IPS DF 6.9 (cell line): ENCODE measurements around the gene KRTAP8-1.
A peak's percentile ranks its signal among the peaks of the same experiment; 100 is the strongest.

ENCODE experiments used
- DNase-seq: peaks from one replicate; pipeline ENCODE4 v3.0.0-alpha.2; 2013; ENCODE audit warnings: low read depth, low spot score
- H3K27ac ChIP-seq: one replicate; pipeline ENCODE4 v1.5.1; 2013; ENCODE audit warnings: low read length, control low read depth
- H3K27me3 ChIP-seq: 2 replicates; pipeline ENCODE4 v1.6.1; 2013; ENCODE audit warnings: mild to moderate bottlenecking, low read length; ENCODE audit not compliant: control insufficient read depth, insufficient read depth
- H3K36me3 ChIP-seq: 2 replicates; pipeline ENCODE4 v1.6.1; 2013; ENCODE audit warnings: low read length; ENCODE audit not compliant: control insufficient read depth, insufficient read depth
- H3K4me1 ChIP-seq: 2 replicates; pipeline ENCODE4 v1.6.1; 2013; ENCODE audit warnings: low read length; ENCODE audit not compliant: control insufficient read depth, insufficient read depth
- H3K4me3 ChIP-seq: 2 replicates; pipeline ENCODE4 v1.5.1; 2013; ENCODE audit warnings: mild to moderate bottlenecking, low read length
- H3K9me3 ChIP-seq: 2 replicates; pipeline ENCODE4 v1.6.1; 2013; ENCODE audit warnings: low read length, inconsistent platforms; ENCODE audit not compliant: control insufficient read depth, insufficient read depth
- WGBS: extraction: QIAGEN DNeasy Blood & Tissue Kit; methylation state at CpG from one replicate; pipeline ENCODE4 v1.1.7; 2013; ENCODE audit warnings: mixed read lengths, missing lambda C conversion rate; ENCODE audit not compliant: insufficient read length, insufficient coverage; 5-methylcytosine and 5-hydroxymethylcytosine counted together

The KRTAP8-1 gene

DNA sequence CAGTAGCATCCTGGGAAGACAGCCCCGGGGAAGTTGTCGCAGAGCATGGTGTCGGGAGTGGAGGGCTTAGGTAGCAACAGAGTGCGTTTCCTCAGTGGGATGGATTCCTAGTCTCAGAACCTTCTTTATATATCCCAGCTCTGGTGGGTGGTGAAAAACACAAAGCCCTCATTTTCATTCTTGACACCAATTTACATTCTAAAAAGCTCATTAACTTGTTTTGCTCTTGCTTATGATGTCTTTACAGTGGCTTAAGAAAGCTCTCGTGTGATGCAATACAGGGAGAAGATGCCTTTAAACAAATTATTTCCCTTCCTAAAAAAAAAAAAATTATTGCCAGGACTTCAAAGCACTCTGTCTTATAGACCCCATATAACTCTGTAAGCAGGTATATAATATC is at the start of gene KRTAP8-1:
KRTAP8-1 (minus strand) TSS at position 101 of the 400 bp plus-strand sequence; CDS start at position 47, 54 bp downstream.
- Histone ChIP-seq H3K36me3 (no peaks in the 10 kb centered on the region), H3K4me1 (no peaks in the 10 kb centered on the region), H3K27ac (no peak within 1 kb of the TSS), H3K4me3 (no peak within 1 kb of the TSS), H3K9me3 (peaks cover 9% of the 10 kb centered on the region), H3K27me3 (no peaks in the 10 kb centered on the region)
- DNase-seq = no peak
- no CpG with 5 or more reads among the region's 5 CpGs for WGBS

DNA sequence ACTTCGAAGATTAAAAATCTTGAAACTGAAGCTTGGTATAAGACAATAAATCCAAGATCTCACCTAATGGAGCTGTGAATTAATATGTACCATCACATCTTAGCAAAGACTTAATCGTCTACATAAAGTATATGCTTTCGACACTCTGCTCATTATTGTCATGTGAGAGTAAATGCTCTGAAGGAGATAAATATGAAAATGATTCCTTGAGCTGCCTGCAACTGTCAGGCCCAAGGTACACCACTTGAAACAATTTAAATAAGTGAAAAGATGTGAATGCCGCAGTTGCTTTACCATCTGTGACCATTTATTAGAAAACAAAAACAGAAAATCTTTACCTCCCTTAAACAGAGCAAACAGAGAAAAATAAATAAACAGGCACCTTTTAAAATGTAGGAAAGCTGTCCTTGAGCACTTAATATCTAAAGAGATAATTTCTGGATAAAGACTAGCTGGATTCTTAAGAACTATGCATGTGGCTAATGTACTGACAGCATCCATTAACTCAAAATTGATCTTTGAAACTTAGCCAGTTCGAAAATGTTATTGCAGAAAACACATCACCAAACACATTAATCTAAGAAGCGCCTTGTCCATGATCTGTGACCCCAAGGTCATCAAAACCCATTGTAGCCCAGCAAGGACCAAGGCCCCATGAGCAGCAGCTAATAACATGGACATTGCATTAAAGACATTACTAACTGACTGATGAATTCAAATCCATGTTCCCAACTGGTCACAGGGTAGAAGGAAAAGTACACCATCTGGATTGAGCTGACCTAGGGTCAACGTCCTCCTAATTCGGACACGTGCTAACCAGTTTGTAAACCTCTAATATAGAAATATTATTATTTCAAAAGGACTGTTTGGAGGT is 34.8 kb upstream of the KRTAP8-1 start:
- Histone ChIP-seq H3K9me3 (peaks cover 6% of the 10 kb centered on the region), H3K4me3 (no peak overlapping the region), H3K27me3 (no peaks in the 10 kb centered on the region), H3K27ac (no peak overlapping the region), H3K4me1 (no peaks in the 10 kb centered on the region), H3K36me3 (no peaks in the 10 kb centered on the region)
- no peak for DNase-seq
- no CpG with 5 or more reads among the region's 9 CpGs for WGBS

DNA sequence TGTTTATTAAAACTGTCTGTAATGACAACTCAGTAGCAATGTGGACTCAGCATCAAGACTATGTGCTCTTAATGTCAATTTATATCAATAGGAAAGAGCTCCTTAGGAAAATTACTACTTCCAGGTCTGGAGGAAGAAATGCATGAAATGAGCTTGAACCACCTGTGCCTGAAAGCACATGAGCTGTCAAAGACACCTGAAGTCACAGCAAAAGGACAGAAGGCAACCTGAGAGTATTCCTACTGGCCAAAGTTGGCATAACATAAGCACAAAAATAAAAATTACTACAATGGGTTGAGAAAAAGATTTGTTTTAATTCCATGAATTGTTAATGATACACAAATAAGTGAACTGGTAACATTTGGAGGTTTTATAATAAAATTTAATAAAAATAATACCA is 29.9 kb upstream of the KRTAP8-1 start:
- Histone ChIP-seq H3K4me1 (no peaks in the 10 kb centered on the region), H3K9me3 (peaks cover 6% of the 10 kb centered on the region), H3K27me3 (no peaks in the 10 kb centered on the region), H3K36me3 (no peaks in the 10 kb centered on the region), H3K4me3 (no peak overlapping the region), H3K27ac (no peak overlapping the region)
- no peak for DNase-seq

DNA sequence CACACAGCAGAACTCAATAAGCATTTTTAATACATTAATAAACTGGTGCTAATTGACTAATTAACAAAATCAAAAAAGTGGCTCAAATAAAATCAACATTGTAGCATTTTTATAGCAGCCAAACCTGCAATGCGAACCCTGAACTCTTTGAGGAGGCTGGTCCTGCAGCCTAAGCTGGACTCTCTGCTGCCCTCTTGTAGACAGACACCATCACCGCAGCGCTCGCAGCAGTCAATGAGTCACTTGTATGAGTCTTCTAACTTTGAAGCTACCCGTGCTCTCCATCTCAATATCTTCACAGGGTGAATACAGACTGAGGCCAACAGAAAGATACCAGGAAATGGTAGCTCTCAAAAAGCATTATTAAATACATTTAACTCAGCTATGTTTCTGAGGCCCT is 26.2 kb upstream of the KRTAP8-1 start:
- H3K4me3 ChIP-seq = no peak overlapping the region
- no CpG with 5 or more reads among the region's 5 CpGs for WGBS
- no peak overlapping the region for H3K27ac ChIP-seq
- H3K36me3 ChIP-seq = no peaks in the 10 kb centered on the region
- no peak for DNase-seq
- no peaks in the 10 kb centered on the region for H3K4me1 ChIP-seq
- peaks cover 4% of the 10 kb centered on the region for H3K9me3 ChIP-seq
- H3K27me3 ChIP-seq = no peaks in the 10 kb centered on the region

- no peak for DNase-seq
- Histone ChIP-seq H3K27ac (no peak overlapping the region), H3K9me3 (peaks cover 4% of the 10 kb centered on the region), H3K4me1 (no peaks in the 10 kb centered on the region), H3K4me3 (no peak overlapping the region), H3K27me3 (no peaks in the 10 kb centered on the region), H3K36me3 (no peaks in the 10 kb centered on the region)
- WGBS = no CpG with 5 or more reads among the region's 6 CpGs
These were observed 25.5 kb upstream of the KRTAP8-1 start for GRCh38 chr21:30838536-30838935.

GRCh38 chr21:30831194-30831765 is 18.2 kb upstream of the KRTAP8-1 start:
- DNase-seq = peak; percentile 20
- Histone ChIP-seq H3K27ac (no peak overlapping the region), H3K9me3 (peaks cover 4% of the 10 kb centered on the region; the same call in 1 of the 2 replicates), H3K36me3 (no peaks in the 10 kb centered on the region), H3K27me3 (no peaks in the 10 kb centered on the region; the same call in 1 of the 2 replicates), H3K4me3 (no peak overlapping the region), H3K4me1 (no peaks in the 10 kb centered on the region)
- WGBS = no CpG with 5 or more reads among the region's 6 CpGs

- Histone ChIP-seq H3K4me1 (no peaks in the 10 kb centered on the region), H3K27me3 (no peaks in the 10 kb centered on the region; the same call in 1 of the 2 replicates), H3K9me3 (peaks cover 3% of the 10 kb centered on the region), H3K36me3 (no peaks in the 10 kb centered on the region), H3K27ac (no peak within 1 kb of the TSS), H3K4me3 (no peak within 1 kb of the TSS)
- no peak for DNase-seq
- no CpG with 5 or more reads among the region's 4 CpGs for WGBS
These were observed 16.6 kb upstream of the KRTAP8-1 start, which contains the start of gene KRTAP7-1 for GRCh38 chr21:30829659-30830058. KRTAP7-1 (minus strand) TSS chr21:30829759; CDS start chr21:30829698, 61 bp downstream.

- Histone ChIP-seq H3K36me3 (no peaks in the 10 kb centered on the region), H3K4me1 (no peaks in the 10 kb centered on the region), H3K27me3 (no peaks in the 10 kb centered on the region), H3K9me3 (peaks cover 5% of the 10 kb centered on the region), H3K4me3 (no peak overlapping the region), H3K27ac (no peak overlapping the region)
- DNase-seq = no peak
- WGBS = no CpG with 5 or more reads among the region's 7 CpGs
These were observed 6.0 kb upstream of the KRTAP8-1 start for GRCh38 chr21:30818837-30819610.

- Histone ChIP-seq H3K4me1 (no peaks in the 10 kb centered on the region), H3K4me3 (no peak overlapping the region), H3K36me3 (no peaks in the 10 kb centered on the region), H3K27me3 (no peaks in the 10 kb centered on the region), H3K9me3 (peaks cover 2% of the 10 kb centered on the region), H3K27ac (no peak overlapping the region)
- DNase-seq = no peak
- no CpG with 5 or more reads among the region's 1 CpG for WGBS
These were observed 12.5 kb downstream of the KRTAP8-1 start for GRCh38 chr21:30800605-30801004.

DNA sequence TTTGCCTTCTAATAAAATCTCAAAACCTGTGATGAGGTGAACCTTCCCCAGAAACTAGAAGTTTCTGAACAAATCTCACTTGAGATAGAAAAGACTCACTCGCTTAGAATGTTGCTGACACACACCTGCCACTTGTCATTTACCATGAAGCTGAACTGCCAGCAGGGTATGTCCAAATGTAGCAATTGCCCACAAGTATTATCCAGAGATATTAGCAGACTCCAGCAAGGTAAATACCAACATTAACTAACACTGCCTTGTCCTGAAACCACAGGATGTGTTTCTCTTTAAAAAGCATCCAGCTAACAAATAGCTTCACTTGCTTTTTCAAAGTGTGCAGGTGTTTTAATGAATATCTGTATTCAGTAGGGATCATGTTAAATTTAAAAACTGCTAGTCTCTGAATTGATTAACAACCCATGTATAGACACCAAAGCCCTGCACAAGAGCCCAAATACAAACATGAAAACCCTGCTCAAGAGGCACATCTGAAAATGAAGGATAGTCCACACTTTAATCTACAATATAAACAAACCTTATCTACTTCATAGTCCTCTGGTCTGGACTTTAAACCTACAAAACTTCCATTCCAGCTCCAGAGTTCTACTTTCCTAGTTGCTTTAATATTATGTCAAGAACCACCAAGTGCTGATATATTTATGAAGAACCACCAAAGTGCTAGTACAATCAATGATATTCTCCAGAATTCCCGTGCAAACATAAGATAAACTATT is 19.3 kb downstream of the KRTAP8-1 start:
- peaks cover 3% of the 10 kb centered on the region for H3K9me3 ChIP-seq
- no peak overlapping the region for H3K4me3 ChIP-seq
- no peaks in the 10 kb centered on the region for H3K4me1 ChIP-seq
- no peaks in the 10 kb centered on the region for H3K27me3 ChIP-seq
- H3K27ac ChIP-seq = no peak overlapping the region
- no peaks in the 10 kb centered on the region for H3K36me3 ChIP-seq
- no peak for DNase-seq
- no CpG with 5 or more reads among the region's 2 CpGs for WGBS
